ENCODE data around the gene GSTA2. TPM values are rescaled to one million over a fixed set of nuclear protein-coding genes. Genes with fewer than 3 reads are reported as not detected.
"Not testable (repeated sequence)": the region's sequence is repeated elsewhere in the genome, so short reads cannot be mapped to it uniquely, and the experiment has no call there.

GSTA2 gene
- total RNA-seq, 1 experiment from 2014 or later: not detected

- no peak for DNase-seq
- intact Hi-C loops (cut with micrococcal nuclease; ENCODE audit: unreplicated experiment): no loop called here
- CTCF ChIA-PET: no interaction called here
- no TSS peak for BruUV-seq (replicated peaks)
- Histone ChIP-seq H3K4me2 (no peak overlapping the region), H3K79me2 (ENCODE audit: low read depth) (no peaks in the 10 kb centered on the region), H3K36me3 (ENCODE audit: low read depth) (no peaks in the 10 kb centered on the region), H2AFZ (no peak overlapping the region), H3K9me3 (ENCODE audit: insufficient read depth, low read depth) (no peaks in the 10 kb centered on the region), H3K27ac (no peak overlapping the region), H3K9me2 (ENCODE audit: insufficient read depth) (no peaks in the 10 kb centered on the region), H3F3A (ENCODE audit: insufficient read depth, low read depth) (no peaks in the 10 kb centered on the region), H3K4me1 (replicated peaks; ENCODE audit: insufficient read depth) (peaks cover 7% of the 10 kb centered on the region; the same call in 1 of the 2 replicates), H3K27me3 (ENCODE audit: insufficient read depth, low read depth) (0 out of 2 replicates have a peak, but pooled peaks cover under 1% of the 10 kb centered on the region), H3K4me3 (no peak overlapping the region), H4K20me1 (ENCODE audit: insufficient read depth) (no peaks in the 10 kb centered on the region)
- TF ChIP-seq CTCF (conservative IDR thresholded peaks at IDR 0.05): no peak
- no peak for TF ChIP-seq EZH2 (IDR thresholded peaks at IDR 0.05; ENCODE audit: low read depth)
- POLR2A ChIA-PET (ENCODE audit: unreplicated experiment): no interaction called here
These were observed 4.2 kb downstream of the GSTA2 start for GRCh38 chr6:52759085-52759484.

- CTCF ChIA-PET; H3K4me3 ChIP-seq; POLR2A ChIA-PET (ENCODE audit: unreplicated experiment); H3K79me2 ChIP-seq (ENCODE audit: low read depth); H3F3A ChIP-seq (ENCODE audit: insufficient read depth, low read depth); BruUV-seq (replicated peaks); H3K27me3 ChIP-seq (ENCODE audit: insufficient read depth, low read depth); H3K4me2 ChIP-seq; H3K9me2 ChIP-seq (ENCODE audit: insufficient read depth); H2AFZ ChIP-seq; H3K4me1 ChIP-seq (replicated peaks; ENCODE audit: insufficient read depth); H3K9me3 ChIP-seq (ENCODE audit: insufficient read depth, low read depth); H4K20me1 ChIP-seq (ENCODE audit: insufficient read depth); H3K27ac ChIP-seq; H3K36me3 ChIP-seq (ENCODE audit: low read depth); DNase-seq; intact Hi-C loops (cut with micrococcal nuclease; ENCODE audit: unreplicated experiment): not testable (repeated sequence)
These were observed 5.5 kb downstream of the GSTA2 start for GRCh38 chr6:52757651-52758338.

- ChIA-PET CTCF (no interaction called here), POLR2A (ENCODE audit: unreplicated experiment) (no interaction called here)
- Histone ChIP-seq H2AFZ (no peak overlapping the region), H3K4me1 (replicated peaks; ENCODE audit: insufficient read depth) (no peaks in the 10 kb centered on the region), H3K9me2 (ENCODE audit: insufficient read depth) (no peaks in the 10 kb centered on the region), H3F3A (ENCODE audit: insufficient read depth, low read depth) (no peaks in the 10 kb centered on the region), H3K79me2 (ENCODE audit: low read depth) (no peaks in the 10 kb centered on the region), H3K27ac (no peak overlapping the region), H3K4me2 (no peak overlapping the region), H3K27me3 (ENCODE audit: insufficient read depth, low read depth) (peaks cover 4% of the 10 kb centered on the region; the same call in 1 of the 2 replicates), H3K4me3 (no peak overlapping the region), H3K9me3 (ENCODE audit: insufficient read depth, low read depth) (no peaks in the 10 kb centered on the region), H4K20me1 (ENCODE audit: insufficient read depth) (no peaks in the 10 kb centered on the region), H3K36me3 (ENCODE audit: low read depth) (no peaks in the 10 kb centered on the region)
- intact Hi-C loops (cut with micrococcal nuclease; ENCODE audit: unreplicated experiment): no loop called here
- TF ChIP-seq EZH2 (IDR thresholded peaks at IDR 0.05; ENCODE audit: low read depth) (no peak), CTCF (conservative IDR thresholded peaks at IDR 0.05) (no peak)
- DNase-seq: no peak
- BruUV-seq (replicated peaks): no TSS peak
These were observed 8.8 kb downstream of the GSTA2 start for GRCh38 chr6:52754443-52754842.

GRCh38 chr6:52753137-52753536 lies 10.1 kb downstream of the GSTA2 start:
- H3K27me3 ChIP-seq (ENCODE audit: insufficient read depth, low read depth); intact Hi-C loops (cut with micrococcal nuclease; ENCODE audit: unreplicated experiment); H3K4me2 ChIP-seq; H2AFZ ChIP-seq; H3K27ac ChIP-seq; H3F3A ChIP-seq (ENCODE audit: insufficient read depth, low read depth); BruUV-seq (replicated peaks); CTCF ChIA-PET; H3K36me3 ChIP-seq (ENCODE audit: low read depth); H3K79me2 ChIP-seq (ENCODE audit: low read depth); DNase-seq; POLR2A ChIA-PET (ENCODE audit: unreplicated experiment); H4K20me1 ChIP-seq (ENCODE audit: insufficient read depth); H3K9me2 ChIP-seq (ENCODE audit: insufficient read depth); H3K9me3 ChIP-seq (ENCODE audit: insufficient read depth, low read depth); H3K4me3 ChIP-seq; H3K4me1 ChIP-seq (replicated peaks; ENCODE audit: insufficient read depth): not testable (repeated sequence)

All from PC-9 (cell line).